ENCODE results near the gene FAM168B. TPM values are rescaled to one million over a fixed set of nuclear protein-coding genes. Genes with fewer than 3 reads are reported as not detected.

The FAM168B gene
- total and polyA plus RNA-seq, 8 donors, result 63.3 to 99.6 (median 85.1) TPM

GRCh38 chr2:131035112-131035825 lies 58.0 kb downstream of the FAM168B start:
- no peak overlapping the region for H3K27ac ChIP-seq
- H3K9me3 ChIP-seq, result no peaks in the 10 kb centered on the region
- H3K36me3 ChIP-seq, result no peaks in the 10 kb centered on the region
- no peak for TF ChIP-seq CTCF (IDR thresholded peaks at IDR 0.05)
- ATAC-seq (no peak), DNase-seq (peak in 1 of 4 donors; percentile 18)
- intact Hi-C loops (cut with DNase I), result no loop called here
- H3K4me1 ChIP-seq, result peaks cover 0 to 15% of the 10 kb centered on the region in 2 donors
- peak overlapping the region in 1 of 2 donors; percentile 2 for H3K4me3 ChIP-seq
- peaks cover 15 to 78% of the 10 kb centered on the region in 2 donors for H3K27me3 ChIP-seq

- no peak overlapping the region for H3K27ac ChIP-seq
- peak; percentile 51 for ATAC-seq
- TF ChIP-seq CTCF (IDR thresholded peaks at IDR 0.05), result no peak
- intact Hi-C loops (cut with DNase I), result no loop called here
- no peaks in the 10 kb centered on the region for H3K9me3 ChIP-seq
- peaks cover 9 to 69% of the 10 kb centered on the region in 2 donors for H3K27me3 ChIP-seq
- no peaks in the 10 kb centered on the region for H3K36me3 ChIP-seq
- peak overlapping the region; percentile 7 to 13 for H3K4me3 ChIP-seq
- peaks cover 0 to 8% of the 10 kb centered on the region in 2 donors for H3K4me1 ChIP-seq
- peak in 2 of 4 donors; percentile 28 to 36 for DNase-seq
Observed at GRCh38 chr2:131034122-131035051, 58.9 kb downstream of the FAM168B start.

GRCh38 chr2:131033786-131034121 lies 59.5 kb downstream of the FAM168B start:
- intact Hi-C loops (cut with DNase I), result no loop called here
- H3K27me3 ChIP-seq, result peaks cover 9 to 63% of the 10 kb centered on the region in 2 donors
- H3K27ac ChIP-seq, result no peak overlapping the region
- TF ChIP-seq CTCF (IDR thresholded peaks at IDR 0.05), result no peak
- peaks cover 0 to 8% of the 10 kb centered on the region in 2 donors for H3K4me1 ChIP-seq
- DNase-seq, result peak in 1 of 4 donors; percentile 4
- no peaks in the 10 kb centered on the region for H3K9me3 ChIP-seq
- no peak for ATAC-seq
- no peaks in the 10 kb centered on the region for H3K36me3 ChIP-seq
- no peak overlapping the region for H3K4me3 ChIP-seq

DNA sequence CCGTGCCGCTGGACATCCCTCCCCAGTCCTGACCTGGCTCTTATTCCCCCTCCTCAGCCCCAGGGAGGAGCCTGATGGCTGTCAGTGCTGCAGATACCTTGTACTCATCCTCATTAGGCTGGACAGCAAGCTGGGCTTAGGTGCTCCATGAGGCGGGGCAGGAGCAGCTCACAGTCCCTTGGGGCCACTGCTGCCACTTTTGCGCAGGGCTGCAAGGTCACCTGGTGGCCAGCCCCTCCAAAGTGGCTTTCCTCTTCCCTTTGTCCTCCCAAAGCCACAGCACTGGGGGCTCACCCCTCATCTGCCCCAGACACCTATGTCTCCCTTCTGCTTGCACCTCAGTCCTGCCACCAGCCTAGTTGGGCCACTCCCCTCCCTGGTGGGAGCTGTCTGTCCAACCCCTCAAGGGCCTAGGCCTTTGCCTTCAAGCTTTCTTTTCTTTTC lies 60.8 kb downstream of the FAM168B start:
- TF ChIP-seq CTCF (IDR thresholded peaks at IDR 0.05), result no peak
- H3K27ac ChIP-seq, result no peak overlapping the region
- H3K27me3 ChIP-seq, result peaks cover 9 to 50% of the 10 kb centered on the region in 2 donors

GRCh38 chr2:131031875-131032274 lies 61.4 kb downstream of the FAM168B start:
- DNase-seq (peak in 1 of 4 donors; percentile 22), ATAC-seq (no peak)
- Histone ChIP-seq H3K9me3 (peaks cover 0 to 6% of the 10 kb centered on the region in 2 donors), H3K27ac (no peak overlapping the region), H3K4me3 (no peak overlapping the region), H3K27me3 (peaks cover 9 to 44% of the 10 kb centered on the region in 2 donors), H3K36me3 (no peaks in the 10 kb centered on the region), H3K4me1 (peaks cover 0 to 8% of the 10 kb centered on the region in 2 donors)
- intact Hi-C loops (cut with DNase I), result no loop called here
- TF ChIP-seq CTCF (IDR thresholded peaks at IDR 0.05), result no peak

More for the DNA sequence above, 60.8 kb downstream of the FAM168B start:
- Histone ChIP-seq H3K4me3 (no peak overlapping the region), H3K9me3 (peaks cover 0 to 6% of the 10 kb centered on the region in 2 donors), H3K4me1 (peaks cover 0 to 8% of the 10 kb centered on the region in 2 donors), H3K36me3 (no peaks in the 10 kb centered on the region)
- DNase-seq, result no peak
- no peak for ATAC-seq
- intact Hi-C loops (cut with DNase I), result no loop called here
